ENCODE data around the gene MGAT5.

DNA sequence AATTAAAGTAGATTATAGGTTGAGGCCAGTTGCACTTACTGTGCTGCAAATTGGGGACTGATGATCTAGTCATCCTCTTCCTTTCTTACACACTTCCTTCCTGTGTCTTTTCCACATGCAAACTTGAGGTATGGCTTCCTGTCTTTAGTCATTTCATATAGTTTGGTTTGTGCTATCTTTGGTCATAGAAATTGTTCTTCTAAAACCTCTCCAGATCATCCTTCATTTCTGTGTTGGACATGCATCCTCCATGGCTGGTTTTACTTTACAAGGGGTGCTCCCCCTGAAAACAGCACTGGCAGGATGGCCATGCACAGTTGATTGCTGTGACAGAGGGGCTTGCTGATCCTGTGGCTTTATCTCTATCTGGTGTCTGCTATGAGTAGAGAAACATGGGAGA is 36.5 kb downstream of the MGAT5 start:
- TF ChIP-seq EZH2 (IDR thresholded peaks at IDR 0.05) (no peak), EZH2phosphoT487 (IDR thresholded peaks at IDR 0.05) (no peak)
- TF ChIP-seq, protein P1, sequence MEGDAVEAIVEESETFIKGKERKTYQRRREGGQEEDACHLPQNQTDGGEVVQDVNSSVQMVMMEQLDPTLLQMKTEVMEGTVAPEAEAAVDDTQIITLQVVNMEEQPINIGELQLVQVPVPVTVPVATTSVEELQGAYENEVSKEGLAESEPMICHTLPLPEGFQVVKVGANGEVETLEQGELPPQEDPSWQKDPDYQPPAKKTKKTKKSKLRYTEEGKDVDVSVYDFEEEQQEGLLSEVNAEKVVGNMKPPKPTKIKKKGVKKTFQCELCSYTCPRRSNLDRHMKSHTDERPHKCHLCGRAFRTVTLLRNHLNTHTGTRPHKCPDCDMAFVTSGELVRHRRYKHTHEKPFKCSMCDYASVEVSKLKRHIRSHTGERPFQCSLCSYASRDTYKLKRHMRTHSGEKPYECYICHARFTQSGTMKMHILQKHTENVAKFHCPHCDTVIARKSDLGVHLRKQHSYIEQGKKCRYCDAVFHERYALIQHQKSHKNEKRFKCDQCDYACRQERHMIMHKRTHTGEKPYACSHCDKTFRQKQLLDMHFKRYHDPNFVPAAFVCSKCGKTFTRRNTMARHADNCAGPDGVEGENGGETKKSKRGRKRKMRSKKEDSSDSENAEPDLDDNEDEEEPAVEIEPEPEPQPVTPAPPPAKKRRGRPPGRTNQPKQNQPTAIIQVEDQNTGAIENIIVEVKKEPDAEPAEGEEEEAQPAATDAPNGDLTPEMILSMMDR (IDR thresholded peaks at IDR 0.05), result no peak
